Liver (tissue), 3 donors: ENCODE measurements around the gene SRXN1.

Source experiments
- JUND ChIP-seq, 2 donors: IDR thresholded peaks; 2 replicates each; pipeline ENCODE4 v1.6.1; 2016; ENCODE audit warnings: antibody characterized with exemption in 2 of 2
- TF ChIP-seq, protein P1 (sequence below): fragments of 150-350 bp; IDR thresholded peaks from 2 replicates; pipeline ENCODE4 v1.5.1; 2017; ENCODE audit warnings: improper control_type of control experiment, low read depth, low read length; ENCODE audit not compliant: missing input control
- donor health status: healthy.
- donor health status: healthy.

- TF ChIP-seq, protein P1, sequence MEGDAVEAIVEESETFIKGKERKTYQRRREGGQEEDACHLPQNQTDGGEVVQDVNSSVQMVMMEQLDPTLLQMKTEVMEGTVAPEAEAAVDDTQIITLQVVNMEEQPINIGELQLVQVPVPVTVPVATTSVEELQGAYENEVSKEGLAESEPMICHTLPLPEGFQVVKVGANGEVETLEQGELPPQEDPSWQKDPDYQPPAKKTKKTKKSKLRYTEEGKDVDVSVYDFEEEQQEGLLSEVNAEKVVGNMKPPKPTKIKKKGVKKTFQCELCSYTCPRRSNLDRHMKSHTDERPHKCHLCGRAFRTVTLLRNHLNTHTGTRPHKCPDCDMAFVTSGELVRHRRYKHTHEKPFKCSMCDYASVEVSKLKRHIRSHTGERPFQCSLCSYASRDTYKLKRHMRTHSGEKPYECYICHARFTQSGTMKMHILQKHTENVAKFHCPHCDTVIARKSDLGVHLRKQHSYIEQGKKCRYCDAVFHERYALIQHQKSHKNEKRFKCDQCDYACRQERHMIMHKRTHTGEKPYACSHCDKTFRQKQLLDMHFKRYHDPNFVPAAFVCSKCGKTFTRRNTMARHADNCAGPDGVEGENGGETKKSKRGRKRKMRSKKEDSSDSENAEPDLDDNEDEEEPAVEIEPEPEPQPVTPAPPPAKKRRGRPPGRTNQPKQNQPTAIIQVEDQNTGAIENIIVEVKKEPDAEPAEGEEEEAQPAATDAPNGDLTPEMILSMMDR = no peak
- no peak for TF ChIP-seq JUND (IDR thresholded peaks at IDR 0.05)
Measured at GRCh38 chr20:689947-690346, 36.9 kb upstream of the SRXN1 start.
